Testis (tissue), 3 donors: ENCODE results near the gene PLEKHM3. TPM values are rescaled to one million over a fixed set of nuclear protein-coding genes. Genes with fewer than 3 reads are reported as not detected.

Experiments
- DNase-seq: peaks from one replicate; pipeline ENCODE4 v3.0.0-alpha.2; 2019
- H3K27ac ChIP-seq, 2 donors: fragments of 200-600 bp; sonication (generic); one replicate each; pipeline ENCODE4 v1.5.1; 2019
- H3K27me3 ChIP-seq: fragments of 200-600 bp; sonication (generic); one replicate; pipeline ENCODE4 v1.5.1; 2019
- H3K36me3 ChIP-seq: fragments of 200-600 bp; sonication (generic); one replicate; pipeline ENCODE4 v1.5.1; 2017; ENCODE audit warnings: low read depth; ENCODE audit errors: missing control alignments
- H3K4me1 ChIP-seq: fragments of 200-600 bp; sonication (generic); one replicate; pipeline ENCODE4 v1.5.1; 2019
- H3K4me3 ChIP-seq, 2 donors: fragments of 200-600 bp; sonication (generic); one replicate each; pipeline ENCODE4 v1.5.1; 2017 to 2019
- H3K9me3 ChIP-seq: fragments of 200-600 bp; sonication (generic); one replicate; pipeline ENCODE4 v1.5.1; 2017
- CTCF ChIP-seq, 3 experiments: fragments of 450-650 bp in 2 of 3; fragments of 200-600 bp in 1 of 3; sonication (generic) in 1 of 3; IDR thresholded peaks; one replicate each; pipeline ENCODE4 v1.5.1; 2016 to 2019; ENCODE audit warnings: antibody characterized with exemption in 3 of 3, mild to moderate bottlenecking in 2 of 3, moderate library complexity in 1 of 3
- POLR2A ChIP-seq: fragments of 450-650 bp; IDR thresholded peaks from one replicate; pipeline ENCODE4 v1.6.1; 2017; ENCODE audit warnings: antibody characterized with exemption, mild to moderate bottlenecking, moderate library complexity
- WGBS, 2 donors: methylation state at CpG; one replicate each; pipeline ENCODE4 v1.1.5; 2018; 5-methylcytosine and 5-hydroxymethylcytosine counted together
- intact Hi-C: fragments of 100-400 bp; cut with DNase I; formaldehyde crosslinking; loops from one replicate; pipeline ENCODE4 v1.15.1; 2023; ENCODE audit warnings: low total_unique reads
- polyA plus RNA-seq: library from polyadenylated mRNA; stranded (reverse); fragments of 350-450 nt; fragmentation: Illumina TruSeq; extraction: RNeasy Lipid Tissue Mini Kit (QIAGEN cat#74804); gene quantifications from one replicate; pipeline ENCODE4 v1.2.3, GENCODE V29; 2014; ENCODE audit warnings: low read depth, low replicate concordance; ENCODE audit not compliant: insufficient read depth
- total RNA-seq, 2 donors: library from RNA; depleted of rRNA; stranded (reverse); fragments of >200 nt; gene quantifications; one replicate each; pipeline ENCODE4 v1.2.3, GENCODE V29; 2016

PLEKHM3 gene
- total and polyA plus RNA-seq, 3 donors from 2014 or later = 12.5 to 24.6 (median 21.9) TPM

- intact Hi-C loops = no loop called here
- no peak overlapping the region for H3K27ac ChIP-seq
- whole genome bisulfite sequencing, 2 donors = 93 to 96% methylated on average over 4 of the region's 4 CpGs
- no peak overlapping the region for H3K4me3 ChIP-seq
- no peaks in the 10 kb centered on the region for H3K36me3 ChIP-seq
- no peaks in the 10 kb centered on the region for H3K27me3 ChIP-seq
- no peaks in the 10 kb centered on the region for H3K4me1 ChIP-seq
- H3K9me3 ChIP-seq = no peaks in the 10 kb centered on the region
- TF ChIP-seq CTCF (IDR thresholded peaks at IDR 0.05) (no peak), POLR2A (no peak)
- DNase-seq = no peak
Measured at GRCh38 chr2:207987025-207987716, 38.2 kb downstream of the PLEKHM3 start.

- no peaks in the 10 kb centered on the region for H3K36me3 ChIP-seq
- no peaks in the 10 kb centered on the region for H3K27me3 ChIP-seq
- H3K4me1 ChIP-seq = no peaks in the 10 kb centered on the region
- intact Hi-C loops = no loop called here
- TF ChIP-seq CTCF (IDR thresholded peaks at IDR 0.05) = no peak
- no peak for TF ChIP-seq POLR2A
- no peaks in the 10 kb centered on the region for H3K9me3 ChIP-seq
- WGBS, 2 donors = 92 to 97% methylated on average over 3 of the region's 3 CpGs
- no peak overlapping the region for H3K4me3 ChIP-seq
- H3K27ac ChIP-seq = no peak overlapping the region
- DNase-seq = no peak
Measured at GRCh38 chr2:207984765-207985480, 40.4 kb downstream of the PLEKHM3 start.

DNA sequence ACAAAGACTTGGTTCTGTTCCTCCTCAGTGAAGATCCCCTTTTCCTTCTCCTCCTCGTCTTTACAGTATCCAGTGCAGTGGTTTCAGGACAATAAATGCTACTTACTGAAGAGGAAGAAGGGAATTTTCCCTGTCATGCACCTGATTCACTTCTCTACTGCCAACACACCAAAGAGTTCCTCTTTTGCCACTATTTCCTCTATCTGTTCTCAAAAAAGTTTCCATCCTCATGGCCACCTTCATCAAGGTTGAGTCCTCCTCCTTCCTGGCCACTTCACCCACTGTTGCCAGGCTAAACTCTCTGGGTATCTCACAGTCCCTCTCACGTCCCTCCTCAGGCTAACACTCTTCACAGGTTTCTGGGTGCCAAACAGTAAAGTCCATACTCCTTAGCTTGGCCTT is 41.7 kb downstream of the PLEKHM3 start:
- 80 to 84% methylated on average over 2 of the region's 2 CpGs for WGBS, 2 donors
- no peak for DNase-seq
- Histone ChIP-seq H3K9me3 (no peaks in the 10 kb centered on the region), H3K4me1 (no peaks in the 10 kb centered on the region), H3K27me3 (no peaks in the 10 kb centered on the region), H3K27ac (no peak overlapping the region), H3K4me3 (no peak overlapping the region), H3K36me3 (no peaks in the 10 kb centered on the region)
- intact Hi-C loops = no loop called here
- TF ChIP-seq POLR2A = no peak
- no peak for TF ChIP-seq CTCF (IDR thresholded peaks at IDR 0.05)

DNA sequence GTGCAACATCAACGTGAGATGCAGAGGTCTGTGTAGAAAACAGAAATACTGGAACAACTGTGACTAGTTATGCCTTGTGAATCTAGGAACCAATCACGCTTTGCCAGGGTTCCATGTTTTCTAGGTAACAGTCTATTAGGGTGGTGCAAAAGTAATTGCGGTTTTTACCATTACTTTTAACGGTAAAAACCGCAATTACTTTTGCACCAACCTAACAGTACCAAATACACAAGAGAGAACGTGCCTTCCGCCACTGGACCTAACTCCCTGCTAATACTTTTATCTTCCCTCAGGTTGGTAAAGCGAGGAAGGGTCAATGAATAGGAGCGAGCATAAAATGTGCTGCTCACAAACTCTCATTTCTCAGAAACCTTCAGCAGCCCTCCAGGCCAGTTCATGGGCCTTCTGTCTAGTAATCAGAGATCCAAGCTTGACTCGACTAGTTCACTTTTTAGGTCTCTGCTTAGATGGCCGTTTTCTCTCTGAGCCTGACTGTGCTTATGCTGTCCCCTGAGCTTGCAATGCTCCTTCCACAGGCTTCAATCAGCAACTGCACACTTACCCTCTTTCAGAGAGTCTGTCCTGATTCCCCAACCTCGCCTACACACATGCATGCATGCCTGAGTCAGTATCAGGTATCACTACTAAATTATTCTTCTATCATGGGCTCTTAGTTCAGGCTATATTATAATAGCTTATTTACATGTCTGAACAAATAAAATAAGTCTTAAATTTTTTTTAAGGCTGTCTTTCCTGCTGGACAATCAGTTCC is 47.0 kb downstream of the PLEKHM3 start:
- no peak overlapping the region for H3K27ac ChIP-seq
- H3K9me3 ChIP-seq = no peaks in the 10 kb centered on the region
- intact Hi-C loops = no loop called here
- H3K27me3 ChIP-seq = no peaks in the 10 kb centered on the region
- TF ChIP-seq POLR2A (no peak), CTCF (IDR thresholded peaks at IDR 0.05) (no peak)
- H3K4me3 ChIP-seq = no peak overlapping the region
- WGBS, 2 donors = 91 to 95% methylated on average over 12 of the region's 12 CpGs
- no peak for DNase-seq
- H3K36me3 ChIP-seq = no peaks in the 10 kb centered on the region
- H3K4me1 ChIP-seq = no peaks in the 10 kb centered on the region
